RWPE2 (cell line): ENCODE measurements around the gene PPIA.
"Not testable (repeated sequence)": the region's sequence is repeated elsewhere in the genome, so short reads cannot be mapped to it uniquely, and the experiment has no call there.

Source experiments
- ATAC-seq: fragments of 200-7000 bp; cut with Tn5 transposase; 3 replicates; pipeline ENCODE4 v1.9.1; 2021; ENCODE audit warnings: low read depth
- DNase-seq: peaks from one replicate; pipeline ENCODE4 v3.0.0-alpha.2; 2020; ENCODE audit warnings: low spot score
- H3K27ac ChIP-seq: fragments of 450-650 bp; 2 replicates; pipeline ENCODE4 v1.5.1; 2017; ENCODE audit warnings: mild to moderate bottlenecking; ENCODE audit not compliant: poor library complexity, severe bottlenecking
- H3K27me3 ChIP-seq: fragments of 250-450 bp; sonication (Bioruptor Pico); 2 replicates; pipeline ENCODE4 v1.5.1; 2021; ENCODE audit warnings: mild to moderate bottlenecking, moderate library complexity; ENCODE audit not compliant: insufficient read depth, poor library complexity, severe bottlenecking
- H3K36me3 ChIP-seq: fragments of 250-450 bp; sonication (Bioruptor Pico); 2 replicates; pipeline ENCODE4 v1.5.1; 2020; ENCODE audit warnings: low read depth, mild to moderate bottlenecking, moderate library complexity
- H3K4me1 ChIP-seq: fragments of 250-450 bp; sonication (Bioruptor Pico); 2 replicates; pipeline ENCODE4 v1.5.1; 2021; ENCODE audit warnings: mild to moderate bottlenecking, moderate library complexity; ENCODE audit not compliant: insufficient read depth, poor library complexity, severe bottlenecking
- H3K4me3 ChIP-seq: fragments of 250-450 bp; sonication (Bioruptor Pico); 2 replicates; pipeline ENCODE4 v1.5.1; 2021; ENCODE audit warnings: mild to moderate bottlenecking, moderate library complexity; ENCODE audit not compliant: severe bottlenecking
- H3K9me3 ChIP-seq: fragments of 250-450 bp; sonication (Bioruptor Pico); 2 replicates; pipeline ENCODE4 v1.5.1; 2021; ENCODE audit warnings: mild to moderate bottlenecking, moderate library complexity; ENCODE audit not compliant: severe bottlenecking
- TF ChIP-seq, protein P1 (sequence below): fragments of 450-650 bp; IDR thresholded peaks from one replicate; pipeline ENCODE4 v1.5.1; 2017; ENCODE audit warnings: mild to moderate bottlenecking, moderate library complexity; ENCODE audit not compliant: poor library complexity, severe bottlenecking

Gene PPIA

DNA sequence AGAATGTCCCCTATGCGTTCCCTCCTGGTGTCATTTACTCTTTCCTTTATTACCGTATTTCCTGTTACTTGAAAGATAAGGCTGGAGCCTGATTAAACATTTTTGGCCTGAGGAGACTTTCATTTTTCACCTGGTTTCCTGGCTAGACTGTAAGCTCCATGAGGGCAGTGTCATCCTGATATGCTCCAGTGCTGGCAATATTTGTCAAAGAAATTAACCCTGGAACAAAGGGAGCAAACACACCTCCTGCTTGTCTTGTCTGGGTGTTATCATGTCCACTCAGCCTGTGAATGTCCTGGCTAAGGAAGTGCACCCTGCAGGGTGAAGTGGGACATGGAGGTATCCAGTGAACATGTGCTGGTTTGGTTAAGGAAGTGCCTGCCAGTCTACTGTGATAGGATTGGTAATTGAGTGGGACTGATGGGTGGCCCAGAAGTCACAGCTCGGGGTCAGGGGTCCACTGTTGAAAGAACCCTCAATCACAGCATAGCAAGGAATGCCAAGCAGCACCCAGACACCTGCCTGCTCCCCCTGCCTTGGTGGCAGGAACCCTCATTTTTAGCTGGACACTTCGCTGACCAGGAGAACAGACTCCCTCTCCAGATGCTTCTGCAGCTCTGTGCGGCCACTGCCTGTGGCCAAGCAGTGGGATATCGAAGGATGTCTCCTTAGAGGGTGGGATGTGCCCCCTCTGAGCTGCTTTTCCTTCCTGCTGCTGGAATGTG lies 20.9 kb upstream of the PPIA start:
- no peaks in the 10 kb centered on the region for H3K36me3 ChIP-seq
- H3K4me1 ChIP-seq, result no peaks in the 10 kb centered on the region
- TF ChIP-seq, protein P1, sequence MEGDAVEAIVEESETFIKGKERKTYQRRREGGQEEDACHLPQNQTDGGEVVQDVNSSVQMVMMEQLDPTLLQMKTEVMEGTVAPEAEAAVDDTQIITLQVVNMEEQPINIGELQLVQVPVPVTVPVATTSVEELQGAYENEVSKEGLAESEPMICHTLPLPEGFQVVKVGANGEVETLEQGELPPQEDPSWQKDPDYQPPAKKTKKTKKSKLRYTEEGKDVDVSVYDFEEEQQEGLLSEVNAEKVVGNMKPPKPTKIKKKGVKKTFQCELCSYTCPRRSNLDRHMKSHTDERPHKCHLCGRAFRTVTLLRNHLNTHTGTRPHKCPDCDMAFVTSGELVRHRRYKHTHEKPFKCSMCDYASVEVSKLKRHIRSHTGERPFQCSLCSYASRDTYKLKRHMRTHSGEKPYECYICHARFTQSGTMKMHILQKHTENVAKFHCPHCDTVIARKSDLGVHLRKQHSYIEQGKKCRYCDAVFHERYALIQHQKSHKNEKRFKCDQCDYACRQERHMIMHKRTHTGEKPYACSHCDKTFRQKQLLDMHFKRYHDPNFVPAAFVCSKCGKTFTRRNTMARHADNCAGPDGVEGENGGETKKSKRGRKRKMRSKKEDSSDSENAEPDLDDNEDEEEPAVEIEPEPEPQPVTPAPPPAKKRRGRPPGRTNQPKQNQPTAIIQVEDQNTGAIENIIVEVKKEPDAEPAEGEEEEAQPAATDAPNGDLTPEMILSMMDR, result no peak
- ATAC-seq (no peak), DNase-seq (no peak)
- H3K27me3 ChIP-seq, result no peaks in the 10 kb centered on the region
- no peak overlapping the region for H3K4me3 ChIP-seq
- no peaks in the 10 kb centered on the region for H3K9me3 ChIP-seq
- H3K27ac ChIP-seq, result no peak overlapping the region

DNA sequence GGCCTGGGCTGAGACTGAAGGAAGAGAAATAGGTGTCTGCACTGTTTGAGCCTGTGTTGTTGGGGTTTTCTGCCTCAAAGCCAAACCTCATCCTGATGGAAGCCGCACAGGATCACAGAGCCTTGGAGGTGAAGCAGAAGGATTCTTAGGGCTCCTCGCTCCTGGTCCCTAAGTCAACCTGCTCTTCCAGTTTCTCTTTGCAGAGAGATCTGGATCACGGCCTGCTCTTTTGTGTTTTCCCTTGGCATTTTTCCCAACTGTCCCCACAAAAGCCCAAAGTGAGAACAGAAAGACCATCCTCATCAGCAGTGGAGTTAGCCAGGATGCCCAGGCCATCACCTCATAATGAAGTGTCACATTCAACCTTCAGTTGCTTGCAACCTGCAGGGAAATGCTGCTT lies 20.3 kb upstream of the PPIA start:
- Histone ChIP-seq H3K4me3 (no peak overlapping the region), H3K9me3 (no peaks in the 10 kb centered on the region), H3K36me3 (no peaks in the 10 kb centered on the region), H3K4me1 (no peaks in the 10 kb centered on the region), H3K27me3 (no peaks in the 10 kb centered on the region), H3K27ac (no peak overlapping the region)
- no peak for ATAC-seq
- TF ChIP-seq, protein P1, result no peak
- DNase-seq, result no peak

- TF ChIP-seq, protein P1, result no peak
- Histone ChIP-seq H3K4me3 (no peak overlapping the region), H3K27me3 (no peaks in the 10 kb centered on the region), H3K4me1 (no peaks in the 10 kb centered on the region), H3K9me3 (no peaks in the 10 kb centered on the region), H3K36me3 (no peaks in the 10 kb centered on the region), H3K27ac (no peak overlapping the region)
- no peak for DNase-seq
- ATAC-seq, result peak; percentile 33; the same call in 1 of the 3 replicates
These were observed 14.0 kb upstream of the PPIA start for GRCh38 chr7:44782460-44782859.

- DNase-seq (no peak), ATAC-seq (no peak)
- H3K36me3 ChIP-seq, result no peaks in the 10 kb centered on the region
- TF ChIP-seq, protein P1, result no peak
- H3K4me1 ChIP-seq, result no peaks in the 10 kb centered on the region
- no peaks in the 10 kb centered on the region for H3K9me3 ChIP-seq
- H3K27ac ChIP-seq, result no peak overlapping the region
- H3K27me3 ChIP-seq, result no peaks in the 10 kb centered on the region
- H3K4me3 ChIP-seq, result no peak overlapping the region
These were observed 13.1 kb upstream of the PPIA start for GRCh38 chr7:44783407-44783806.

DNA sequence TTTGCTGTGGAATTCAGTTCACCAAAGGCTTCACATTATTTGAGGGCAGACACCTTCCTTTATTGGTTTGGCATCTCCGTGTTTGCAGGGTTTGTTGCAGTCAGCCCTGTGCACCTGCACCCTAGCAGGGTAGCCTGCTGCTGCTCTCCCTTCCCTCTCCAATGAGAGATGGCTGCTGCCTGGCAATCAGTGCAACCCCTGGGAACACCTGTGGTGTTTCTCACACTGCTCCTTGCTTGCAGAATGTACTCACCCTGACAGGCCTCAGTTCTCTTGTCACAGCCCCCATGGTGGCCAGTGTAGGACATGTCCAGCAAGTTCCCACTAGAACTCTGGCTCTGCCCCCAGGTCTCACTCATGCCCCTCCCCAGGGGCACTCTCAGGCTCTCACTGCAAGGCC lies 12.1 kb upstream of the PPIA start:
- H3K27me3 ChIP-seq, result no peaks in the 10 kb centered on the region
- no peak for ATAC-seq
- no peaks in the 10 kb centered on the region for H3K36me3 ChIP-seq
- H3K4me1 ChIP-seq, result no peaks in the 10 kb centered on the region
- no peaks in the 10 kb centered on the region for H3K9me3 ChIP-seq
- TF ChIP-seq, protein P1, result no peak
- no peak overlapping the region for H3K4me3 ChIP-seq
- H3K27ac ChIP-seq, result no peak overlapping the region
- no peak for DNase-seq

GRCh38 chr7:44785218-44785617 lies 11.3 kb upstream of the PPIA start:
- not testable (repeated sequence) for H3K4me3 ChIP-seq, DNase-seq, H3K36me3 ChIP-seq, H3K4me1 ChIP-seq, H3K9me3 ChIP-seq, H3K27me3 ChIP-seq, H3K27ac ChIP-seq, ATAC-seq
